CD4-positive, alpha-beta T cell (primary cell): ENCODE data around the gene FKRP. TPM values are rescaled to one million over a fixed set of nuclear protein-coding genes. Genes with fewer than 3 reads are reported as not detected.

Source experiments
- ATAC-seq: fragments of 200-7000 bp; cut with Tn5 transposase; one replicate; pipeline ENCODE4 v1.10.0; 2022; ENCODE audit warnings: mild to moderate bottlenecking; ENCODE audit not compliant: poor library complexity
- CTCF ChIA-PET: fragments of 350-600 bp; sonication (Branson Sonifier 250); formaldehyde crosslinking; loops from one replicate; lab custom pipeline; 2021; ENCODE audit warnings: antibody characterized with exemption, inconsistent platforms; lab: Charles Lee
- POLR2A ChIA-PET: fragments of 350-600 bp; sonication (Branson Sonifier 250); formaldehyde crosslinking; loops from one replicate; lab custom pipeline; 2021; ENCODE audit warnings: antibody characterized with exemption, inconsistent platforms; lab: Charles Lee
- DNase-seq, 14 experiments: peaks; one replicate each; pipeline ENCODE4 v3.0.0-alpha.2; 2013 to 2020; ENCODE audit warnings: mixed read lengths in 2 of 14
- H3K27ac ChIP-seq, 2 donors: one replicate each; pipeline versions ENCODE4 v1.5.1 to v1.7.0; 2013; ENCODE audit warnings: low read length in 2 of 2, low read depth in 1 of 2, mild to moderate bottlenecking in 1 of 2
- H3K27me3 ChIP-seq, 2 experiments: 1 replicate in 1 of 2; 2 replicates in 1 of 2; pipeline versions ENCODE4 v1.6.1 to v1.7.0; 2013; ENCODE audit warnings: low read length in 2 of 2, control low read depth in 1 of 2, mild to moderate bottlenecking in 1 of 2, moderate library complexity in 1 of 2; ENCODE audit not compliant: insufficient read depth in 2 of 2, control insufficient read depth in 1 of 2
- H3K36me3 ChIP-seq: one replicate; pipeline ENCODE4 v1.6.1; 2013; ENCODE audit warnings: low read length, control low read depth; ENCODE audit not compliant: insufficient read depth
- H3K4me1 ChIP-seq: one replicate; pipeline ENCODE4 v1.6.1; 2013; ENCODE audit warnings: low read length, control low read depth; ENCODE audit not compliant: insufficient read depth
- H3K4me3 ChIP-seq: one replicate; pipeline ENCODE4 v1.5.1; 2013; ENCODE audit warnings: mild to moderate bottlenecking, low read length, moderate library complexity
- H3K9me3 ChIP-seq, 2 experiments: 1 replicate in 1 of 2; 2 replicates in 1 of 2; pipeline versions ENCODE4 v1.6.1 to v1.7.0; 2013; ENCODE audit warnings: low read length in 2 of 2, mild to moderate bottlenecking in 2 of 2, control low read depth in 1 of 2, moderate library complexity in 1 of 2; ENCODE audit not compliant: control insufficient read depth in 1 of 2, insufficient read depth in 1 of 2
- H3K27ac Mint-ChIP-seq: one replicate; pipeline ENCODE4 v1.8.0; 2020; ENCODE audit warnings: mixed read lengths
- H3K27me3 Mint-ChIP-seq: one replicate; pipeline ENCODE4 v1.8.0; 2021; ENCODE audit warnings: mixed read lengths
- H3K36me3 Mint-ChIP-seq: one replicate; pipeline ENCODE4 v1.8.0; 2021; ENCODE audit warnings: low read depth, mixed read lengths
- H3K4me1 Mint-ChIP-seq: one replicate; pipeline ENCODE4 v1.8.0; 2021; ENCODE audit warnings: low read depth, mixed read lengths
- H3K4me3 Mint-ChIP-seq: one replicate; pipeline ENCODE4 v1.8.0; 2020; ENCODE audit warnings: mild to moderate bottlenecking, mixed read lengths
- H3K9me3 Mint-ChIP-seq: one replicate; pipeline ENCODE4 v1.8.0; 2020; ENCODE audit warnings: mixed read lengths
- intact Hi-C, 2 experiments: fragments of 100-400 bp; cut with DNase I in 1 of 2; cut with micrococcal nuclease in 1 of 2; formaldehyde crosslinking; loops; one replicate each; pipeline versions ENCODE4 v1.15.1 to v1.9.0; 2023 to 2025; cut with DNase I, micrococcal nuclease
- total RNA-seq, 174 experiments: library from RNA in 2 of 174; stranded (reverse) in 2 of 174; gene quantifications; one replicate each; pipeline ENCODE4 v1.2.3 and lab custom pipeline; 2021 to 2026
- TF ChIP-seq, protein P1 (sequence below): fragments of 200-600 bp; IDR thresholded peaks from one replicate; pipeline ENCODE4 v1.8.0; 2022; ENCODE audit warnings: antibody characterized with exemption, mild to moderate bottlenecking

The FKRP gene
- total RNA-seq, 2 experiments from 2014 or later: 19.0 to 20.2 TPM

DNA sequence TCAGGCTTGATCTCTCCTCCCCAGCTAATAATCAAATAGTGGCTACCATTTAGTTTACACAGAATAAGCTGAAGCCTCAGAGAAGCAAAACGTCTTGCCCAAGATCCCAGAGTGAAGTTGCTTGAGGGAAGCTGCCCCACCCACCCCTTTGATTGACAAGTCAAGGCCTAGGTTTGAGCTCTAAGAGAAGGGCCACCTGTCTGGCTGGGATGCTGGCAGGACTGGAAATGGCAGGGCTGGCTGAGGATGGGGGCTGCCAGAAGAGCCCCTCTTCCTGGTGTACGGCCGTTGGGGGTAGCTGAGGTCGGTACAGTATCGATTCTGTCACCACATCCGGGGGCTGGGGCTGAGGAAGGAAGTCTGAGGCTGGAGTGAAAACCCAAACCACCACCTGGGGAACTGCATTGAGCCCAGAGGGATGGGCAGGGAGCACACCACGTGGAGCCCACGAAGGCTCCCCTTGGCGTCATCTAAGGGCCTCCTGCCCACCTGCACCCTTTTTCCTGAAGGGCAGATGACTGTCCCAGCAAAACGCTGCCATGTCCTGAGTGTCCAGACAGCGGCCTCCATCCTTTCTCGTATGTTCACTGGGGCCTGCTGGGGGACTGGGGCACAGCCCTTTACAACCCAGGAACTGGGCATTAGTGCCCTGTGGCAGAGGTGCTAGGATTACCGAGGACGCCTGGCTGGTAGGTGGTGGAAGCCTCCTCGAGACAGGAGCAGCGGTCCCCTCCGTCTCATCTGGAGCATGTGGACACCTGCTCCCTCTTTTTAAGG, 27.5 kb upstream of the FKRP start:
- peak; percentile 32 for ATAC-seq
- CTCF ChIA-PET: interaction anchor here (1.1 kb wide), 2 partner anchors 10 to 14 kb away, joined by 6 to 10 read pairs; no protein-coding TSS in a partner anchor
- intact Hi-C loops: loop anchor here in 1 of 2 experiments (10.0 kb wide), 1 partner anchor 516 kb away; the partner anchor contains the start of gene BBC3
- Histone ChIP-seq H3K27ac (peak overlapping the region; percentile 86 to 91), H3K36me3 (peaks cover 32% of the 10 kb centered on the region), H3K27me3 (no peaks in the 10 kb centered on the region), H3K4me3 (peak overlapping the region; percentile 96), H3K4me1 (peaks cover 53% of the 10 kb centered on the region), H3K9me3 (no peaks in the 10 kb centered on the region)
- Mint-ChIP-seq H3K4me3 (peak overlapping the region; percentile 99), H3K9me3 (no peaks in the 10 kb centered on the region), H3K36me3 (peaks cover 64% of the 10 kb centered on the region), H3K27me3 (no peaks in the 10 kb centered on the region), H3K4me1 (peaks cover 39% of the 10 kb centered on the region), H3K27ac (peak overlapping the region; percentile 99)
- POLR2A ChIA-PET: interaction anchor here (0.6 to 1.2 kb wide), 8 partner anchors 9 to 395 kb away, joined by 3 to 10 read pairs (median 4); partner anchors contain the start of genes CALM3, DACT3 and ZC3H4
- peak; percentile 22 to 85 (median 51) for DNase-seq
- TF ChIP-seq, protein P1, sequence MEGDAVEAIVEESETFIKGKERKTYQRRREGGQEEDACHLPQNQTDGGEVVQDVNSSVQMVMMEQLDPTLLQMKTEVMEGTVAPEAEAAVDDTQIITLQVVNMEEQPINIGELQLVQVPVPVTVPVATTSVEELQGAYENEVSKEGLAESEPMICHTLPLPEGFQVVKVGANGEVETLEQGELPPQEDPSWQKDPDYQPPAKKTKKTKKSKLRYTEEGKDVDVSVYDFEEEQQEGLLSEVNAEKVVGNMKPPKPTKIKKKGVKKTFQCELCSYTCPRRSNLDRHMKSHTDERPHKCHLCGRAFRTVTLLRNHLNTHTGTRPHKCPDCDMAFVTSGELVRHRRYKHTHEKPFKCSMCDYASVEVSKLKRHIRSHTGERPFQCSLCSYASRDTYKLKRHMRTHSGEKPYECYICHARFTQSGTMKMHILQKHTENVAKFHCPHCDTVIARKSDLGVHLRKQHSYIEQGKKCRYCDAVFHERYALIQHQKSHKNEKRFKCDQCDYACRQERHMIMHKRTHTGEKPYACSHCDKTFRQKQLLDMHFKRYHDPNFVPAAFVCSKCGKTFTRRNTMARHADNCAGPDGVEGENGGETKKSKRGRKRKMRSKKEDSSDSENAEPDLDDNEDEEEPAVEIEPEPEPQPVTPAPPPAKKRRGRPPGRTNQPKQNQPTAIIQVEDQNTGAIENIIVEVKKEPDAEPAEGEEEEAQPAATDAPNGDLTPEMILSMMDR: no peak

DNA sequence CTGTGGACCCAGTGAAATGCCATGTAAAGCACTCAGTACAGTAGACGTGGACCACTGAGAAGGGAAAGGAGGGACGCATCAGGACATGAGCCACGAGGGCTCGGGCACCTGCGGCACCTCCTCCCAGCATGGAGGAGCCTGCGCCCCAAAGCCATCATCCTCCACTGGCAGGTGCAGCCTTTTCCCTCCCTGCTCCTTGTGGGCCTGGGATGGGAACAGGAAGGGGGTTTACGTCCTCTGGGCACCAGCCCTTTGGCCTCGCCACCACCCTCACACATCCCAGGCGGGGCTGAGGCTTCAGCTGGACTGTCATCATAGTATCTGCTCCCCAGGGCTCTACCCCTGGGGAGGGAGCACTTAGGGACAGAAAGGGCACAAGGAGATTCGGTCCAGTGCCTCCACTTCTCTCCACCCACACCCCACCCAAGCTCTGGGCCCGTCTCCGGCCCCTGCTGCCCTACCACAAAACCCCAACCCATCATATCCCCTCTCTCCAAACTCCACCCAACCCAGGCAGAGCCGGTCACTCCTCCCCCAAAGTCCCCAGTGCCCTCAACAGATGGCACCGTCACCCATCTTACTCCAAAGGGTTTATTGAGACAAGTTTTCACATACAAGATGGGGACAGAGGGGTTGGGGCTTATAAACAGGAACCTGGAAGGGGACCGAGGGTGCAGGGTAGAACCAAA, 26.8 kb upstream of the FKRP start:
- intact Hi-C loops: loop anchor here in 1 of 2 experiments (10.0 kb wide), 1 partner anchor 516 kb away; the partner anchor contains the start of gene BBC3
- no peaks in the 10 kb centered on the region for H3K9me3 ChIP-seq
- H3K4me1 ChIP-seq: peaks cover 48% of the 10 kb centered on the region
- peak overlapping the region; percentile 99 for H3K4me3 Mint-ChIP-seq
- H3K27ac Mint-ChIP-seq: peak overlapping the region; percentile 99
- ChIA-PET CTCF (interaction anchor here (0.8 to 1.1 kb wide), 3 partner anchors 9 to 12 kb away, joined by 3 to 6 read pairs (median 4); no protein-coding TSS in a partner anchor), POLR2A (interaction anchor here (1.0 to 1.2 kb wide), 3 partner anchors 8 to 58 kb away, joined by 3 to 10 read pairs (median 4); partner anchors contain the start of gene DACT3)
- TF ChIP-seq, protein P1: no peak
- H3K4me1 Mint-ChIP-seq: peaks cover 39% of the 10 kb centered on the region
- H3K9me3 Mint-ChIP-seq: no peaks in the 10 kb centered on the region
- no peak overlapping the region for H3K4me3 ChIP-seq
- DNase-seq (peak in 1 of 14 experiments; percentile 23), ATAC-seq (no peak)
- peaks cover 37% of the 10 kb centered on the region for H3K36me3 ChIP-seq
- H3K27ac ChIP-seq: peak overlapping the region; percentile 86 to 91
- H3K27me3 Mint-ChIP-seq: no peaks in the 10 kb centered on the region
- peaks cover 59% of the 10 kb centered on the region for H3K36me3 Mint-ChIP-seq
- H3K27me3 ChIP-seq: no peaks in the 10 kb centered on the region
